ENCODE data around the gene NCOA4.

- TF ChIP-seq, protein P1, sequence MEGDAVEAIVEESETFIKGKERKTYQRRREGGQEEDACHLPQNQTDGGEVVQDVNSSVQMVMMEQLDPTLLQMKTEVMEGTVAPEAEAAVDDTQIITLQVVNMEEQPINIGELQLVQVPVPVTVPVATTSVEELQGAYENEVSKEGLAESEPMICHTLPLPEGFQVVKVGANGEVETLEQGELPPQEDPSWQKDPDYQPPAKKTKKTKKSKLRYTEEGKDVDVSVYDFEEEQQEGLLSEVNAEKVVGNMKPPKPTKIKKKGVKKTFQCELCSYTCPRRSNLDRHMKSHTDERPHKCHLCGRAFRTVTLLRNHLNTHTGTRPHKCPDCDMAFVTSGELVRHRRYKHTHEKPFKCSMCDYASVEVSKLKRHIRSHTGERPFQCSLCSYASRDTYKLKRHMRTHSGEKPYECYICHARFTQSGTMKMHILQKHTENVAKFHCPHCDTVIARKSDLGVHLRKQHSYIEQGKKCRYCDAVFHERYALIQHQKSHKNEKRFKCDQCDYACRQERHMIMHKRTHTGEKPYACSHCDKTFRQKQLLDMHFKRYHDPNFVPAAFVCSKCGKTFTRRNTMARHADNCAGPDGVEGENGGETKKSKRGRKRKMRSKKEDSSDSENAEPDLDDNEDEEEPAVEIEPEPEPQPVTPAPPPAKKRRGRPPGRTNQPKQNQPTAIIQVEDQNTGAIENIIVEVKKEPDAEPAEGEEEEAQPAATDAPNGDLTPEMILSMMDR (conservative IDR thresholded peaks at IDR 0.05; ENCODE audit: low read depth, low read length): no peak
- TF ChIP-seq EZH2 (IDR thresholded peaks at IDR 0.05; ENCODE audit: low read length, unreplicated experiment): no peak
Observed at GRCh38 chr10:46004963-46005362, 25.5 kb downstream of the NCOA4 start.
